Right renal cortex interstitium (tissue), 3 donors: ENCODE results near the gene ZNRF1. TPM values are rescaled to one million over a fixed set of nuclear protein-coding genes. Genes with fewer than 3 reads are reported as not detected.
"Not testable (repeated sequence)": the region's sequence is repeated elsewhere in the genome, so short reads cannot be mapped to it uniquely, and the experiment has no call there.

ENCODE experiments used
- DNase-seq, 3 donors: peaks; one replicate each; pipeline ENCODE4 v3.0.0-alpha.2; 2013; ENCODE audit warnings: low read depth in 3 of 3, low spot score in 2 of 3
- polyA plus RNA-seq, 3 donors: library from polyadenylated mRNA; unstranded; fragments of 120-200 nt; gene quantifications; one replicate each; pipeline ENCODE4 v1.2.1, GENCODE V29; 2013; ENCODE audit not compliant: insufficient read length in 3 of 3

Gene ZNRF1
- polyA plus RNA-seq, 3 donors, result 28.7 to 29.0 (median 28.7) TPM

- DNase-seq, result no peak
Measured at GRCh38 chr16:75111514-75111940, 112.7 kb downstream of the ZNRF1 start.

GRCh38 chr16:75111961-75112733 lies 113.3 kb downstream of the ZNRF1 start:
- no peak for DNase-seq

GRCh38 chr16:75112734-75113491 lies 114.1 kb downstream of the ZNRF1 start:
- no peak for DNase-seq

- DNase-seq, result no peak
Measured at GRCh38 chr16:75113541-75114121, 114.8 kb downstream of the ZNRF1 start.

GRCh38 chr16:75114179-75114945 lies 115.5 kb downstream of the ZNRF1 start:
- no peak for DNase-seq

GRCh38 chr16:75114946-75115825 lies 116.4 kb downstream of the ZNRF1 start:
- no peak for DNase-seq

- DNase-seq, result no peak
Measured at GRCh38 chr16:75116081-75116910, 117.5 kb downstream of the ZNRF1 start, which contains the start of gene LDHD. TSS of gene LDHD (minus strand) at chr16:75116780. CDS start at chr16:75116720, 60 bp downstream.

- no peak for DNase-seq
Measured at GRCh38 chr16:75116911-75117245, 118.1 kb downstream of the ZNRF1 start.

- DNase-seq, result no peak
Measured at GRCh38 chr16:75118943-75119539, 120.2 kb downstream of the ZNRF1 start.

GRCh38 chr16:75120253-75120652 lies 121.4 kb downstream of the ZNRF1 start:
- no peak for DNase-seq

GRCh38 chr16:75121949-75122568 lies 123.2 kb downstream of the ZNRF1 start:
- no peak for DNase-seq

GRCh38 chr16:75122609-75123008 lies 123.8 kb downstream of the ZNRF1 start:
- no peak for DNase-seq

GRCh38 chr16:75127713-75128415 lies 129.0 kb downstream of the ZNRF1 start:
- no peak for DNase-seq

- DNase-seq, result not testable (repeated sequence)
Measured at GRCh38 chr16:75129421-75130149, 130.8 kb downstream of the ZNRF1 start.

- DNase-seq, result no peak
Measured at GRCh38 chr16:75130150-75130771, 131.4 kb downstream of the ZNRF1 start.

GRCh38 chr16:75131081-75131480 lies 132.3 kb downstream of the ZNRF1 start:
- DNase-seq, result no peak
